HK-2 (cell line): ENCODE results near the gene APOM.

Experiments used
- DNase-seq: peaks from one replicate; pipeline ENCODE4 v3.0.0-alpha.2; 2018; ENCODE audit not compliant: unreplicated experiment

APOM gene

DNA sequence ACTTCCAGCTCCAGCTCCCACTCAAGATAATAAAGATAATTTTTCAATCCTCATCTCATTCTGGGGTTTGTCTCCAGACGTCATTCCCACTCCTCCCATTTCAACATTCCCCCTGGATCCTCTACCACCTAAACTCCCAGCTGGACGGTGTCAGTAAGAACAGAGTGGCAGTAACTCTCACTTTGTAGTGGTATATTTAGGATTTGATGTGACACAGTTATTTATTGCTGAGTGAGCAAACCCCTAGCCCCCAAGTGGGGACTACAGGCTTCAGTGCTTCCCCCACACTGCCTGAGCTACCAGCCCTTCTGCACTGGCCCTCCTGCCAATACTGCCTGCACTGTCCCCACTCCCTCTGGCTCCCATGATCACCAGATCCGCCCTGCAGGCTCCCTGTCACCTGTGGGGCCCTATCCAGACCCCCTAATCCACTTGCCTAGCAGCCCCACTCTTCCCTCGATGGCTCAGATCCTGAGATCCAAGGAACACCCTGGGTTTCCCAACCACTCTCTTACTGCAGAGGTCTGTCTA is 2.5 kb downstream of the APOM start:
- DNase-seq, result no peak

GRCh38 chr6:31658983-31659648 is 3.4 kb downstream of the APOM start:
- no peak for DNase-seq

DNA sequence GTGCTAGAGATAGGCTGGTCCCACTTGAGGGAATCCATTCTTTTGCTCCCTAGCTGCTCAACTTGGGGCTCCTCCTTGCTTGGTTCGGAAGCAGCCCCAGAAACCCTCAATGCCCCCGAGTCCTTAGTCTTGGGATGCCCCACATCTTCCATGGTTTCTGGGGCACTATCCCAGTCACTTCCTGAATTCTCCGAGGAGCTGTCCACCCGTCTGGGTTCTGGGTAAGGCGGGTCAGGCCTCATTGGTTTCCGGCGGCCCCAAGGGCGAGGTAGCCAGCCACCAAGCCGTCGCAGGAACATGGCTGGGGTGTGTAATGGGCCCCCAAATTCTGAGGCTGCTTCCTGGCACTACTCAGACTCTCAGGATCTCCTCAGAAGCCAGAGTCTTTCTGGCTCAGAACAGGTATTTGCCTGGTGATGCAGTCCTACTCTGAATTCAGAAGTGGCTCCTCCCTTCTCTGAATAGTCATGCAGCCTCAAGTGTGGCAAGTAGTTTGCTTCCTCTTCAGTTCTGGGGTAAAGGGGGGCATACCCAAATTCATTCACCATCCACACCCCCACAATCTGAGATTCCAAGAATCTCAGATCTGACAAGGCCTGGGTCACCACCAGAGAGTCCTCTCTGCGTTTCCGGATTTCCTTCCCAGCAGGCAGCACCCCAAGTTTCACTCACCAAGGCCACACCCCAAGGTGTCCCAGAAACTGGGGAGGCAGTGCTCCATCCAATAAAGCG is 4.1 kb downstream of the APOM start:
- no peak for DNase-seq

DNA sequence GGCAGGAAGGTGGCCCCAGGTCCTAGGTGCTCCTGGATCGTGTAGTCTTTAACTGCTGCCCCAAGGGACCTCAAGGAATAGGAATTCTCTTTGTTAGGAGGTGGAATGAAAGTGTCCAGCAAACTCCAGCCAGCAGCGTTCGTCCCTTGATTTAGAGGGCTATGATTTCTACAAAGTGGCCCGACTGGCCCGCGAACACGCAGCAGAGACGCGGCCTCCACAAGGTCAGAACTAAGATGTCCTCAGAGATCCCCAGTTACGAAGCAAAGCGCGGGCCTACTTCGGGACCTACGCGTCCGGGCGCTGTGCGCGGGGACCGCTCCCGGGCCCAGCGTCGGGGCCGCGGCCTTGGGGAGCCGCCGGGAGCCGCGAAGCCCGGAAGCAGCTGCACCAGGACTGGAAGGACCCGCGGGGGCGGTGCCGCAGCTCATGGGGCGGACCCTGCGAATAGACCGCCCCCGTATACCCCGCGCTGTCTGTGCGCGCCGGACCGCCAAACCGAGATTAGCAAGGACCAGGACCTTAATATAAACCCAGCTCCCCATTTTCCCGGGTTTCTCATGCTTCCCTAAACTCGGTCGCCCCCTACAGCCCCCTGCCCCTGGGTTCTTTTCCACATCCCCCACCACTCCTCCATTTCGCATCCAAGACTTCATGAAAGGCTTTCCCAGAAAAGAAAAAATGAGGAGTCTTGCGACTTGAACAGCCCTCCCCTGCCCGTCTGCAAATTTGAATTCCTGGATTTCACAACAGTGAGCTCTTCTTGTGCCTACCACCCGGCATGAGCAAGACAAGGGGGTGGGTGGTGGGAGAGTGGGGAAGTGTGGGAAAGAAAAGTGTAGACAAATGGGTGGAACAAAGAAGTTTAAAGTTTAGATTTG is 4.9 kb downstream of the APOM start, which contains the start of gene C6orf47:
Gene C6orf47 (minus strand): TSS at position 398 of the 881 bp plus-strand sequence. CDS start 831 bp downstream, outside the sequence.
- peak; percentile 86 for DNase-seq

DNA sequence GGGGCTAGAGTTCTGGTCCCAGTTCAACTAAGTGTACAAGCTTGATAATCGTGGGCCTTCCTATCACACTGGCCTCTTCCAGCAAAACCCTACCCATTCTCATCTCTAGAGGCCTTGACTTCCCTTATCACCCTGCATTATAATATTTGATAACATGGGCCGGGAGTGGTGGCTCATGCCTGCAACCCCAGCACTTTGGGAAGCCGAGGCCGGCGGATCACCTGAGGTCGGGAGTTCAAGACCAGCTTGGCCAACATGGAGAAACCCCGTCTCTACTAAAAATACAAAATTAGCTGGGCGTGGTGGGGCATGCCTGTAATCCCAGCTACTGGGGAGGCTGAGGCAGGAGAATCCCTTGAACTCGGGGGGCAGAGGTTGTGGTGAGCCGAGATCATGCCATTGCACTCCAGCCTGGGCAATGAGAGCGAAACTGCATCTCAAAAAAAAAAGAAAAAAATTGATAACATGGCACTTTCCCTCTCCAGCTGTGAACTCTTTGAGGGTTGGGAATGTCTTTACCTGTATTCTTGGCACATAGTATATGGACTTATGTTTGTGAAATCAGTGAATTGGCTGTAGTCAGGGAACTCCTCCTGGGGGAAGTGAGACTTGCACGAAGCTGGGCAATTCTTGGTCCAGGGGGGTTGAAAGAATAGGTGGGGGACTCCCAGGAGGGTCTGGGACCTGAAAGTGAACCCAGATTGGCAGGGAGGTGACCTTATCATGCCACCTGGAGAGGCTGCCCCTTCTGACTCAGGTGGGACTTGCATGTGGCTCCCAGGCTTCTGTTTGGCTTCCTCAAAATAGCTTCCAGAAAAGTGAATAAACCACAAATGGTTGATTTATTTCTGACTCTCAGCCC is 5.8 kb downstream of the APOM start:
- DNase-seq, result no peak

DNA sequence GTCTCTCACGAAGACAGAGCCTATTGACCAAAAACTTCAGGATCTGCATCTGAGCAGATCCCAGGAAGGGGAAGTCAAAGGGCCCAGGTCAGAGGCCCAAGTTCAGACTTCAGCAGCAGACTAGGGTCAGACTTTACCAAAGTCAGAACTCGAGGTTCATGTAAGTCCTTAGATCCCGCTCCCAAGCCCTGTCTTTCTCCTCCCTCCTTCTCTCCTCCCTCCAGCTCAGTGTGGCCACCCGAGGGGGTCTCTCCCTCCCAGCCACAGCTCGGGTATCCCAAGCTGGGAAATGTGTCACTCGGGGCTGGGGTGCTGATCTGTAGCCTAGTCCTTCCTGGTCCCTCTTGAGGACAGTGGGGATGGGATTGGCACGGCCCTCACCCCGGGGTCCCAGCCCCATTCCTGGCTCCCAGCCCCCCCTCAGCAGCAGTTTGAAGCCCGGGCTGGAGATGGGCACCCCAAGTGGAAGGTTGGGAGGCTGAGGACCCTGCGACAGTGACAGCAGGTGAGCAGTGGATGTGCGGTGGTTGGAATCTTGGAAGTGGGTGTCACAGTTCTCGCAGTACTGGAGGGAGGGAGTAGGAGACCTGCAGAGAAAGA is 6.5 kb downstream of the APOM start:
- no peak for DNase-seq

DNA sequence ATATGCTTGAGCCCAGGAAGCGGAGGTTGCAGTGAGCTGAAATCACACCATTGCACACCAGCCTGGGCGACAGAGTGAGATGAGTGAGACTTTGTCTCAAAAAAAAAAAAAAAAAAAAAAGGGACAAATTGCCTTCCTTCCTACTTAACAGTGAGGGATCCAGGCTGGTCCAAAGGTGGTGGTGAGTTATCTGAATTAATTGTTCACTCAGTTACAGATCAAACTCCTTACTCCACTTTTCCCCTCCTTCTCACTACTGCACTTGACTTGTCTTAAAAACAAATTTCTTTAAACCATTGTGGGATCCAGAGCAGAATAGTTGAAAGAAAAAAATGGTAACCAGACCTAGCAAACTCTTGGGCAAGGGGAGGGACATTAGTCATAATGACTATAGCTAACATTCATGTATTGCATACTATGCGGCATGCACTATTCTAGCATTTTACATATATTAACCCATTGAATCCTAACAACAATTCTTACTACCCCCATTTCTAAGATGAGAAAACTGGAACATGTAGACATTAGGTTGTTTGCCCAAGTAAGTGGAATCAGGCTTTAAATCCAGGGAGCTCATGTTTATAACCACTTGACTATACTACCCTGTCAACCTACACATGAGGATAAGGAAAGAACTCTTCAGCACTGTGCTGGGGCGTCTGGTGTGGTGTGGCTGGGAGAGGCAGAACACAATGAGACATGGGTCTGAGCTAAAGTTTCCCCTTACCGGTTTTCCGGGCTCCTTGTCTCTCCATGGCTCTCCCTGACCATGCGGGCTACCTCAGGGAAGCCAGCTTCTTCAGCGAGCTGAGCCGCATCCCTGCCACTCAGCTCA is 7.6 kb downstream of the APOM start:
- no peak for DNase-seq

DNA sequence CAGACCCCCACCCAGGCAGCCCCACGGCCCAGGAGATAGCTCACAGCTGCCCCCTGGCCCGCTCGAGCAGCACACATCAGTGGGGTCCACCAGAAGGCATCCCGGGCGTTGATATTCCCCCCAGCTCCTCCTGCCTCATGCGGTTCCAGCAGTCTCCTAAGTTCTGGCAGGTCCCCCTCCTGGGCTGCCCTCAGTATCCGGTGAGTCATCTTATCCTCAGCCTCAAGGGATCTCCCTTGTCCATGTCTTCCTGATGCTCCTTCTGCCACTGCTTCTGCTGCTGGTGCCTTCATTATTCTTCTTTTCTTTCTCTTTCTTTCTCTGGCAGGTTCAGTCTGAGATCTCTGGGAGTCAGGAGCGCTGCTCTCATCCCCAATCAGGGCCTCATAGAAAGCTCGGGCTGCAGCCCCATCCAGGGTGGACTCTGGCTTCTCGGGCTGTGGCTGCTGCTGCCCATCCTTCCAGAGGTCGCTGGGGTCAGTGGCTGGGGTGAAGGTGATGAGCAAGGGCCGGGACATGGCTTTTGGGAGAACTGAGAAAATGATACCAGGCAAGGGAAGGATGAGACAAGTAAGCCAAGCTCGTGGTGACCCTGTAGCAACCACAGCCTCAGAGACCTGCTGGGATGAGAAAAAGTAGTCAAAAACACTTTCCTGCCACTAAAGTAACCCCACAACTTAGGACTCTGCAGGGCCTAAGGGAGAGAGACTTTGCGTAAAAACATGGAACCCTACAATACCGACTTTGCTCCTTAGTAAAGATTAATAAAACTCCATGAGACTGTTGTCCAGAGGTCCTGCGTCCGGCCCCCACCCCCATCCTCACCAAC is 8.5 kb downstream of the APOM start:
- DNase-seq, result peak; percentile 48

GRCh38 chr6:31664790-31665500 is 9.3 kb downstream of the APOM start, which contains the start of gene GPANK1:
Gene GPANK1 (minus strand): TSS chr6:31664997. CDS start chr6:31664478, 519 bp downstream.
- peak; percentile 82 for DNase-seq

- DNase-seq, result peak; percentile 98
These were observed 10.0 kb downstream of the APOM start, which contains the start of gene CSNK2B for GRCh38 chr6:31665501-31666336. Gene CSNK2B (plus strand): TSS chr6:31666080. CDS start chr6:31666832, 752 bp downstream.

GRCh38 chr6:31666337-31666965 is 10.8 kb downstream of the APOM start:
- DNase-seq, result no peak

DNA sequence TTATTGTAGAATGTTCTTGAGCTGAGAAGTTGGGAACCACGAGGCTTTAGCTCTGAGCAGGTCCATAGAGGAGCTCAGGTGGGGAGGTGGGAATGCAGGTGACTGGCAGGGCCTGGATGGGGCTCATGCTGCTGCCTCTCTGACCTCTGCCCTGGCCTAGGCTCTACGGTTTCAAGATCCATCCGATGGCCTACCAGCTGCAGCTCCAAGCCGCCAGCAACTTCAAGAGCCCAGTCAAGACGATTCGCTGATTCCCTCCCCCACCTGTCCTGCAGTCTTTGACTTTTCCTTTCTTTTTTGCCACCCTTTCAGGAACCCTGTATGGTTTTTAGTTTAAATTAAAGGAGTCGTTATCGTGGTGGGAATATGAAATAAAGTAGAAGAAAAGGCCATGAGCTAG is 14.0 kb downstream of the APOM start, which contains the start of gene LY6G5B:
Gene LY6G5B (plus strand): TSS at position 301 of the 400 bp plus-strand sequence. CDS start 975 bp downstream, outside the sequence.
- DNase-seq, result no peak

DNA sequence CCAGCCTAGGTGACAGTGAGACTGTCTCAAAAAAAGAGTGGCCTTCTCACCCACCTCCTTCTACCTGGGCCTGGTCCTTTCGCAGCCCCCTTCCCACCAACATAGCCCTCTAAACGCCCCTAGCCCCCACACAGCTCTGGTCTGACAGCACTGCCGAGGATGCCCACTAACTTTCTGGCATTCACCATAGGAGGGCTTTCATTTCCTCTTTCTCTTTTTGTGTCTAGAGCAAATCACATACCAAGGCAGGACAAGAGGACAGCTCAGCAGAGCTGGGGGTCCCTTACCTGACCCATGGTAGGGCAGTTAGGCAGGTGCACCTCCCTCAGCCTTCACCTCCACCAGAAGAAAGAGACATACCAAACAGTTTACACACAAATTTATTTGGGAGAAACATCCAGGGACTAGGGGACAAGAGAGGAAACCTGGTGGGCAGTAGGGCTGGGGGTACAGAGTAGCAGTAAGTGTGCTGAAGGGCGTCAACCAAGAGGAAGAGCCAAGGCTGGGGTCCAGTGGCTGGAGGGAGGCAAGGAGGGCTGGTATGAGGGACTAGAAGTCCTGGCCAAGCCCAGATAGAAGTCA is 20.7 kb downstream of the APOM start:
- DNase-seq, result no peak

DNA sequence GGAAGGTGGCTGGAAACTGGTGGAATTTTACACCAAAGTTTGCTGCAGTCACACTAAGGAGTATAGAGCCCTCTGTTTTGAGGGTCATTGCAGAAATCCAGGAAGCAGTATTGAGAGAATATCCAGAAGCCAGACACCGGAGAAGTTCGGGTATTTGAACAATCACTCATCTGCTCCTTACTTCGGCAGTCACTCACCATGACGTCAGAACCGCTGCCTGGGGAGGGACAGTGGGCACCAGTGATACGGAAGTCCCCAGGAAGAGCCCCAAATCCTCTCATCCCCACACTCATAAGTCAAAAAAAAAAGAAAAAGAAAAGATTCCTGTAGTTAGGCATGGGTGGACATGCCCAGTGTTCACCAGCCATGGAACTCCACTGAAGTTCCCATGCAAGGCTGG is 21.2 kb downstream of the APOM start:
- no peak for DNase-seq

GRCh38 chr6:31677955-31678354 is 22.3 kb downstream of the APOM start:
- no peak for DNase-seq
